ENCODE measurements around the gene SLC2A10.

Gene SLC2A10

GRCh38 chr20:46702447-46703203 lies 6.8 kb upstream of the SLC2A10 start:
- Mint-ChIP-seq H3K4me1 (ENCODE audit: low read depth in 2 of 2) (no peaks in the 10 kb centered on the region), H3K27me3 (peaks cover 57 to 74% of the 10 kb centered on the region in 2 donors), H3K27ac (no peak overlapping the region), H3K9me3 (no peaks in the 10 kb centered on the region), H3K36me3 (ENCODE audit: insufficient read depth) (no peaks in the 10 kb centered on the region), H3K4me3 (no peak overlapping the region)
- no peak for ATAC-seq (replicated peaks)
- DNase-seq: no peak

- Mint-ChIP-seq H3K9me3 (no peaks in the 10 kb centered on the region), H3K4me1 (ENCODE audit: low read depth in 2 of 2) (no peaks in the 10 kb centered on the region), H3K27ac (no peak overlapping the region), H3K27me3 (peaks cover 56 to 74% of the 10 kb centered on the region in 2 donors), H3K36me3 (ENCODE audit: insufficient read depth) (no peaks in the 10 kb centered on the region), H3K4me3 (no peak overlapping the region)
- ATAC-seq (replicated peaks) (no peak), DNase-seq (no peak)
Observed at GRCh38 chr20:46703435-46703834, 6.0 kb upstream of the SLC2A10 start.

GRCh38 chr20:46704714-46705377 lies 4.6 kb upstream of the SLC2A10 start:
- Mint-ChIP-seq H3K9me3 (no peaks in the 10 kb centered on the region), H3K4me3 (no peak overlapping the region), H3K27ac (no peak overlapping the region), H3K4me1 (ENCODE audit: low read depth in 2 of 2) (peaks cover 0 to 7% of the 10 kb centered on the region in 2 donors), H3K36me3 (ENCODE audit: insufficient read depth) (no peaks in the 10 kb centered on the region), H3K27me3 (peaks cover 56 to 74% of the 10 kb centered on the region in 2 donors)
- ATAC-seq (replicated peaks) (no peak), DNase-seq (no peak)

GRCh38 chr20:46705378-46705729 lies 4.1 kb upstream of the SLC2A10 start:
- no peaks in the 10 kb centered on the region for H3K9me3 Mint-ChIP-seq
- H3K4me1 Mint-ChIP-seq (ENCODE audit: low read depth in 2 of 2): peaks cover under 1 to 10% of the 10 kb centered on the region in 2 donors
- no peak overlapping the region for H3K27ac Mint-ChIP-seq
- DNase-seq (no peak), ATAC-seq (replicated peaks) (no peak)
- no peak overlapping the region for H3K4me3 Mint-ChIP-seq
- peaks cover under 1% of the 10 kb centered on the region for H3K36me3 Mint-ChIP-seq (ENCODE audit: insufficient read depth)
- H3K27me3 Mint-ChIP-seq: peaks cover 56 to 74% of the 10 kb centered on the region in 2 donors

GRCh38 chr20:46706242-46706641 lies 3.2 kb upstream of the SLC2A10 start:
- H3K4me1 Mint-ChIP-seq (ENCODE audit: low read depth in 2 of 2): peaks cover 3 to 10% of the 10 kb centered on the region in 2 donors
- H3K9me3 Mint-ChIP-seq: no peaks in the 10 kb centered on the region
- no peak overlapping the region for H3K27ac Mint-ChIP-seq
- DNase-seq (no peak), ATAC-seq (replicated peaks) (no peak)
- H3K36me3 Mint-ChIP-seq (ENCODE audit: insufficient read depth): peaks cover 2% of the 10 kb centered on the region
- peaks cover 52 to 74% of the 10 kb centered on the region in 2 donors for H3K27me3 Mint-ChIP-seq
- H3K4me3 Mint-ChIP-seq: no peak overlapping the region

- ATAC-seq (replicated peaks) (no peak), DNase-seq (no peak)
- peaks cover 58 to 79% of the 10 kb centered on the region in 2 donors for H3K27me3 Mint-ChIP-seq
- H3K4me3 Mint-ChIP-seq: no peak overlapping the region
- H3K36me3 Mint-ChIP-seq (ENCODE audit: insufficient read depth): peaks cover 2% of the 10 kb centered on the region
- no peak overlapping the region for H3K27ac Mint-ChIP-seq
- H3K4me1 Mint-ChIP-seq (ENCODE audit: low read depth in 2 of 2): peaks cover 3 to 10% of the 10 kb centered on the region in 2 donors
- H3K9me3 Mint-ChIP-seq: no peaks in the 10 kb centered on the region
Observed at GRCh38 chr20:46708172-46708860, 1.1 kb upstream of the SLC2A10 start.

- H3K4me3 Mint-ChIP-seq: peak overlapping the region; percentile 59 to 64
- H3K27ac Mint-ChIP-seq: no peak overlapping the region
Observed at GRCh38 chr20:46709055-46709458, 392 bp upstream of the SLC2A10 start.

GRCh38 chr20:46710153-46710913 lies 884 bp downstream of the SLC2A10 start:
- DNase-seq (no peak), ATAC-seq (replicated peaks) (no peak)
- Mint-ChIP-seq H3K27me3 (peaks cover 58 to 84% of the 10 kb centered on the region in 2 donors), H3K36me3 (ENCODE audit: insufficient read depth) (peaks cover 2% of the 10 kb centered on the region), H3K9me3 (no peaks in the 10 kb centered on the region), H3K4me3 (peak overlapping the region; percentile 37 to 64), H3K4me1 (ENCODE audit: low read depth in 2 of 2) (peaks cover 3 to 10% of the 10 kb centered on the region in 2 donors), H3K27ac (no peak overlapping the region)

More at GRCh38 chr20:46709055-46709458, 392 bp upstream of the SLC2A10 start:
- H3K36me3 Mint-ChIP-seq (ENCODE audit: insufficient read depth): peaks cover 2% of the 10 kb centered on the region
- peaks cover 3 to 10% of the 10 kb centered on the region in 2 donors for H3K4me1 Mint-ChIP-seq (ENCODE audit: low read depth in 2 of 2)
- ATAC-seq (replicated peaks): no peak
- peaks cover 58 to 84% of the 10 kb centered on the region in 2 donors for H3K27me3 Mint-ChIP-seq
- no peaks in the 10 kb centered on the region for H3K9me3 Mint-ChIP-seq
- DNase-seq: no peak

GRCh38 chr20:46712056-46712636 lies 2.7 kb downstream of the SLC2A10 start:
- H3K27ac Mint-ChIP-seq: no peak overlapping the region
- no peak overlapping the region for H3K4me3 Mint-ChIP-seq
- no peaks in the 10 kb centered on the region for H3K9me3 Mint-ChIP-seq
- peaks cover 3 to 10% of the 10 kb centered on the region in 2 donors for H3K4me1 Mint-ChIP-seq (ENCODE audit: low read depth in 2 of 2)
- H3K36me3 Mint-ChIP-seq (ENCODE audit: insufficient read depth): peaks cover 2% of the 10 kb centered on the region
- peaks cover 57 to 85% of the 10 kb centered on the region in 2 donors for H3K27me3 Mint-ChIP-seq
- DNase-seq (no peak), ATAC-seq (replicated peaks) (no peak)

- DNase-seq: no peak
- Mint-ChIP-seq H3K9me3 (no peaks in the 10 kb centered on the region), H3K27me3 (peaks cover 45 to 67% of the 10 kb centered on the region in 2 donors), H3K27ac (no peak overlapping the region), H3K4me3 (no peak overlapping the region), H3K36me3 (ENCODE audit: insufficient read depth) (peaks cover 2% of the 10 kb centered on the region), H3K4me1 (ENCODE audit: low read depth in 2 of 2) (peaks cover 3 to 5% of the 10 kb centered on the region in 2 donors)
- no peak for ATAC-seq (replicated peaks)
Observed at GRCh38 chr20:46713957-46714834, 4.7 kb downstream of the SLC2A10 start.

- Mint-ChIP-seq H3K9me3 (no peaks in the 10 kb centered on the region), H3K4me3 (no peak overlapping the region), H3K27me3 (peaks cover 36 to 55% of the 10 kb centered on the region in 2 donors)
Observed at GRCh38 chr20:46715292-46715756, 5.9 kb downstream of the SLC2A10 start.

More at GRCh38 chr20:46715292-46715756, 5.9 kb downstream of the SLC2A10 start:
- DNase-seq (no peak), ATAC-seq (replicated peaks) (no peak)
- Mint-ChIP-seq H3K4me1 (ENCODE audit: low read depth in 2 of 2) (peaks cover 0 to 3% of the 10 kb centered on the region in 2 donors), H3K36me3 (ENCODE audit: insufficient read depth) (peaks cover 2% of the 10 kb centered on the region), H3K27ac (no peak overlapping the region)
